Thyroid gland (tissue), 4 donors: Measurements from ENCODE around the gene COL28A1.

Source experiments
- POLR2A ChIP-seq, 2 donors: fragments of 450-650 bp; IDR thresholded peaks; one replicate each; pipeline ENCODE4 v1.6.1; 2017; ENCODE audit warnings: antibody characterized with exemption in 2 of 2, mild to moderate bottlenecking in 2 of 2, moderate library complexity in 1 of 2
- TF ChIP-seq, protein P1 (sequence below), 6 experiments: fragments of 200-600 bp in 3 of 6; fragments of 450-650 bp in 3 of 6; sonication (generic) in 3 of 6; IDR thresholded peaks; one replicate each; pipeline ENCODE4 v1.5.1; 2016 to 2019; ENCODE audit warnings: antibody characterized with exemption in 6 of 6, mild to moderate bottlenecking in 2 of 6, inconsistent platforms in 1 of 6, moderate library complexity in 1 of 6

DNA sequence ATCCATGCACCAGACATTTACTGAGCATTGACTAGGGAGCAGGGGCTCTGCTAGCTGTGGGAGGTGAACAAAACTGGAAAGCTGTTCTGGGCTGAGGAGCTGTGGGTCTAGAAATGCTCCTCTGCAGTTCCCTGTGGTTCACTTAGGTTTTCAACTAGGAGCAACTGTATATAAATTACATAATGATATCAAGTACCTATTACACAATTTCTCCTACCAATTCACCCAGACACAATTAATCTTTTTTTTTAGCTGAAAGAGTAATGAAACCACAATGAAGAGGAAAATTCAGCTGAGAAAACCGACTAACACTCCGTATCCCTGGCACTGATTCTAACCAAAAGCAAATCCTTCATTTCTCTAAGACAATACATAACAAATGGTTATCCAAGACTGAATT is 39.4 kb downstream of the COL28A1 start:
- TF ChIP-seq, protein P1, sequence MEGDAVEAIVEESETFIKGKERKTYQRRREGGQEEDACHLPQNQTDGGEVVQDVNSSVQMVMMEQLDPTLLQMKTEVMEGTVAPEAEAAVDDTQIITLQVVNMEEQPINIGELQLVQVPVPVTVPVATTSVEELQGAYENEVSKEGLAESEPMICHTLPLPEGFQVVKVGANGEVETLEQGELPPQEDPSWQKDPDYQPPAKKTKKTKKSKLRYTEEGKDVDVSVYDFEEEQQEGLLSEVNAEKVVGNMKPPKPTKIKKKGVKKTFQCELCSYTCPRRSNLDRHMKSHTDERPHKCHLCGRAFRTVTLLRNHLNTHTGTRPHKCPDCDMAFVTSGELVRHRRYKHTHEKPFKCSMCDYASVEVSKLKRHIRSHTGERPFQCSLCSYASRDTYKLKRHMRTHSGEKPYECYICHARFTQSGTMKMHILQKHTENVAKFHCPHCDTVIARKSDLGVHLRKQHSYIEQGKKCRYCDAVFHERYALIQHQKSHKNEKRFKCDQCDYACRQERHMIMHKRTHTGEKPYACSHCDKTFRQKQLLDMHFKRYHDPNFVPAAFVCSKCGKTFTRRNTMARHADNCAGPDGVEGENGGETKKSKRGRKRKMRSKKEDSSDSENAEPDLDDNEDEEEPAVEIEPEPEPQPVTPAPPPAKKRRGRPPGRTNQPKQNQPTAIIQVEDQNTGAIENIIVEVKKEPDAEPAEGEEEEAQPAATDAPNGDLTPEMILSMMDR (IDR thresholded peaks at IDR 0.05): no peak
- no peak for TF ChIP-seq POLR2A (IDR thresholded peaks at IDR 0.05)
